Measurements from ENCODE around the gene PAX8. TPM values are rescaled to one million over a fixed set of nuclear protein-coding genes. Genes with fewer than 3 reads are reported as not detected.
"Not testable (repeated sequence)": the region's sequence is repeated elsewhere in the genome, so short reads cannot be mapped to it uniquely, and the experiment has no call there.

PAX8 gene
- total RNA-seq, 1 donor, result 0.09 TPM

GRCh38 chr2:113309655-113310387, 31.1 kb upstream of the PAX8 start:
- TF ChIP-seq CTCF (IDR thresholded peaks at IDR 0.05; ENCODE audit: insufficient read depth, low read length), result no peak
- DNase-seq (ENCODE audit: low read depth), result no peak
- no peak overlapping the region for H3K4me3 ChIP-seq (ENCODE audit: low read depth, low read length)

GRCh38 chr2:113308784-113309183, 30.1 kb upstream of the PAX8 start:
- not testable (repeated sequence) for H3K4me3 ChIP-seq (ENCODE audit: low read depth, low read length); DNase-seq (ENCODE audit: low read depth)
- TF ChIP-seq CTCF (IDR thresholded peaks at IDR 0.05; ENCODE audit: insufficient read depth, low read length), result peak; percentile 17

- DNase-seq (ENCODE audit: low read depth), result not testable (repeated sequence)
Observed at GRCh38 chr2:113306207-113306606, 27.5 kb upstream of the PAX8 start.

GRCh38 chr2:113305749-113306148, 27.0 kb upstream of the PAX8 start:
- H3K4me3 ChIP-seq (ENCODE audit: low read depth, low read length); DNase-seq (ENCODE audit: low read depth): not testable (repeated sequence)

More at GRCh38 chr2:113306207-113306606, 27.5 kb upstream of the PAX8 start:
- not testable (repeated sequence) for H3K4me3 ChIP-seq (ENCODE audit: low read depth, low read length)

- no peak for DNase-seq (ENCODE audit: low read depth)
- TF ChIP-seq CTCF (IDR thresholded peaks at IDR 0.05; ENCODE audit: insufficient read depth, low read length), result no peak
Observed at GRCh38 chr2:113305146-113305545, 26.4 kb upstream of the PAX8 start.

GRCh38 chr2:113304702-113305101, 26.0 kb upstream of the PAX8 start:
- no peak for DNase-seq (ENCODE audit: low read depth)
- TF ChIP-seq CTCF (IDR thresholded peaks at IDR 0.05; ENCODE audit: insufficient read depth, low read length), result no peak
- H3K4me3 ChIP-seq (ENCODE audit: low read depth, low read length), result no peak overlapping the region

More at GRCh38 chr2:113305146-113305545, 26.4 kb upstream of the PAX8 start:
- H3K4me3 ChIP-seq (ENCODE audit: low read depth, low read length), result no peak overlapping the region

- DNase-seq (ENCODE audit: low read depth); H3K4me3 ChIP-seq (ENCODE audit: low read depth, low read length): not testable (repeated sequence)
Observed at GRCh38 chr2:113302216-113302980, 23.7 kb upstream of the PAX8 start.

- DNase-seq (ENCODE audit: low read depth), result no peak
- TF ChIP-seq CTCF (IDR thresholded peaks at IDR 0.05; ENCODE audit: insufficient read depth, low read length), result no peak
- no peak overlapping the region for H3K4me3 ChIP-seq (ENCODE audit: low read depth, low read length)
Observed at GRCh38 chr2:113300281-113300680, 21.6 kb upstream of the PAX8 start.

All from fibroblast of the aortic adventitia (primary cell).